ENCODE measurements around the gene NNAT. TPM values are rescaled to one million over a fixed set of nuclear protein-coding genes. Genes with fewer than 3 reads are reported as not detected.

The NNAT gene
- total RNA-seq, 1 donor from 2014 or later = 0.15 TPM

GRCh38 chr20:37523012-37523391 lies 2.0 kb downstream of the NNAT start:
- no peak for ATAC-seq
- DNase-seq (ENCODE audit: low spot score) = no peak

- DNase-seq (ENCODE audit: low spot score) (peak; percentile 39), ATAC-seq (no peak)
These were observed 3.1 kb downstream of the NNAT start for GRCh38 chr20:37523911-37524700.

GRCh38 chr20:37524859-37525708 lies 4.0 kb downstream of the NNAT start:
- DNase-seq (ENCODE audit: low spot score) (peak; percentile 33), ATAC-seq (no peak)

- peak; percentile 38 for DNase-seq (ENCODE audit: low spot score)
- no peak for ATAC-seq
These were observed 4.8 kb downstream of the NNAT start for GRCh38 chr20:37525810-37526209.

GRCh38 chr20:37526238-37526838 lies 5.3 kb downstream of the NNAT start:
- peak; percentile 28 for ATAC-seq
- peak; percentile 53 for DNase-seq (ENCODE audit: low spot score)

- peak; percentile 48 for DNase-seq (ENCODE audit: low spot score)
- peak; percentile 55 for ATAC-seq
These were observed 6.0 kb downstream of the NNAT start for GRCh38 chr20:37526839-37527637.

GRCh38 chr20:37527638-37528445 lies 6.8 kb downstream of the NNAT start, which contains the start of gene BLCAP:
Gene BLCAP, minus strand, starts transcription at chr20:37527876. Its CDS starts 8,702 bp downstream, at chr20:37519174.
- ATAC-seq (peak; percentile 89), DNase-seq (ENCODE audit: low spot score) (peak; percentile 96)

- peak; percentile 35 for DNase-seq (ENCODE audit: low spot score)
- peak; percentile 0 for ATAC-seq
These were observed 7.6 kb downstream of the NNAT start for GRCh38 chr20:37528446-37529213.

- DNase-seq (ENCODE audit: low spot score) (peak; percentile 30), ATAC-seq (no peak)
These were observed 8.3 kb downstream of the NNAT start for GRCh38 chr20:37529214-37529967.

- no peak for ATAC-seq
- peak; percentile 30 for DNase-seq (ENCODE audit: low spot score)
These were observed 9.0 kb downstream of the NNAT start for GRCh38 chr20:37529968-37530600.

- ATAC-seq (no peak), DNase-seq (ENCODE audit: low spot score) (no peak)
These were observed 9.6 kb downstream of the NNAT start for GRCh38 chr20:37530696-37531095.

- DNase-seq (ENCODE audit: low spot score) (peak; percentile 27), ATAC-seq (no peak)
These were observed 10.8 kb downstream of the NNAT start for GRCh38 chr20:37531856-37532255.

GRCh38 chr20:37533154-37533715 lies 12.2 kb downstream of the NNAT start:
- no peak for DNase-seq (ENCODE audit: low spot score)
- ATAC-seq = no peak

GRCh38 chr20:37534401-37535157 lies 13.5 kb downstream of the NNAT start:
- ATAC-seq (peak; percentile 98), DNase-seq (ENCODE audit: low spot score) (peak; percentile 47)

GRCh38 chr20:37535443-37536132 lies 14.5 kb downstream of the NNAT start:
- DNase-seq (ENCODE audit: low spot score) = peak; percentile 33
- no peak for ATAC-seq

GRCh38 chr20:37537505-37537904 lies 16.5 kb downstream of the NNAT start:
- DNase-seq (ENCODE audit: low spot score) (peak; percentile 12), ATAC-seq (no peak)

Data from left lobe of liver (tissue), 2 donors.